Urinary bladder (tissue), 4 donors: Measurements from ENCODE around the gene MRTFB. TPM values are rescaled to one million over a fixed set of nuclear protein-coding genes. Genes with fewer than 3 reads are reported as not detected.

Experiments
- DNase-seq: peaks from one replicate; pipeline ENCODE4 v3.0.0-alpha.2; 2015; ENCODE audit errors: extremely low spot score
- H3K27ac ChIP-seq: one replicate; pipeline ENCODE4 v1.5.1; 2013; ENCODE audit warnings: low read depth, mild to moderate bottlenecking, moderate library complexity
- H3K36me3 ChIP-seq: one replicate; pipeline ENCODE4 v1.6.1; 2013; ENCODE audit warnings: mild to moderate bottlenecking, moderate library complexity; ENCODE audit not compliant: insufficient read depth
- H3K4me1 ChIP-seq: one replicate; pipeline ENCODE4 v1.6.1; 2013; ENCODE audit warnings: mild to moderate bottlenecking, moderate library complexity; ENCODE audit not compliant: insufficient read depth
- H3K4me3 ChIP-seq: one replicate; pipeline ENCODE4 v1.5.1; 2013; ENCODE audit warnings: low read depth, low read length
- WGBS: extraction: QIAGEN DNeasy Blood & Tissue Kit; methylation state at CpG from one replicate; pipeline ENCODE4 v1.1.7; 2013; 5-methylcytosine and 5-hydroxymethylcytosine counted together
- polyA plus RNA-seq: library from polyadenylated mRNA; stranded (reverse); fragments of 200-250 nt; gene quantifications from one replicate; pipeline ENCODE4 v1.2.3, GENCODE V29; 2013
- total RNA-seq: library from RNA; depleted of rRNA; stranded (reverse); fragments of >200 nt; gene quantifications from one replicate; pipeline ENCODE4 v1.2.3, GENCODE V29; 2014
- donor health status: healthy with polysubstance abuse.
- donor health status: healthy.

MRTFB gene
- total and polyA plus RNA-seq, 2 donors: 18.9 to 42.8 TPM

- Histone ChIP-seq H3K4me1 (peaks cover 1% of the 10 kb centered on the region), H3K4me3 (no peak overlapping the region), H3K36me3 (no peaks in the 10 kb centered on the region), H3K27ac (no peak overlapping the region)
- 69% methylated on average over 1 of the region's 1 CpG for WGBS
- no peak for DNase-seq
These were observed 15.4 kb downstream of the MRTFB start for GRCh38 chr16:14086477-14086876.

- no peak for DNase-seq
- Histone ChIP-seq H3K4me1 (peaks cover 1% of the 10 kb centered on the region), H3K4me3 (no peak overlapping the region), H3K27ac (no peak overlapping the region), H3K36me3 (no peaks in the 10 kb centered on the region)
- WGBS: 91% methylated on average over 1 of the region's 1 CpG
These were observed 16.1 kb downstream of the MRTFB start for GRCh38 chr16:14087181-14087580.

- no peak for DNase-seq
- WGBS: 89% methylated on average over 3 of the region's 3 CpGs
- H3K4me3 ChIP-seq: no peak overlapping the region
- peaks cover 1% of the 10 kb centered on the region for H3K4me1 ChIP-seq
- H3K27ac ChIP-seq: no peak overlapping the region
- H3K36me3 ChIP-seq: no peaks in the 10 kb centered on the region
These were observed 16.6 kb downstream of the MRTFB start for GRCh38 chr16:14087590-14088154.

GRCh38 chr16:14088155-14088753 is 17.1 kb downstream of the MRTFB start:
- Histone ChIP-seq H3K27ac (no peak overlapping the region), H3K4me3 (peak overlapping the region; percentile 2), H3K4me1 (peaks cover 1% of the 10 kb centered on the region), H3K36me3 (no peaks in the 10 kb centered on the region)
- DNase-seq: no peak
- WGBS: 54% methylated on average over 6 of the region's 6 CpGs

- Histone ChIP-seq H3K4me1 (peaks cover 1% of the 10 kb centered on the region), H3K36me3 (no peaks in the 10 kb centered on the region), H3K27ac (peak overlapping the region; percentile 38), H3K4me3 (no peak overlapping the region)
- no peak for DNase-seq
- 100% methylated on average over 1 of the region's 1 CpG for WGBS
These were observed 18.2 kb downstream of the MRTFB start for GRCh38 chr16:14089283-14089823.

- Histone ChIP-seq H3K4me3 (no peak overlapping the region), H3K36me3 (no peaks in the 10 kb centered on the region), H3K27ac (no peak overlapping the region), H3K4me1 (no peaks in the 10 kb centered on the region)
- no peak for DNase-seq
These were observed 21.4 kb downstream of the MRTFB start for GRCh38 chr16:14092561-14092960.

GRCh38 chr16:14095883-14096551 is 24.9 kb downstream of the MRTFB start:
- H3K27ac ChIP-seq: no peak overlapping the region
- H3K4me3 ChIP-seq: no peak overlapping the region
- H3K4me1 ChIP-seq: no peaks in the 10 kb centered on the region
- DNase-seq: no peak
- WGBS: 91% methylated on average over 9 of the region's 9 CpGs
- H3K36me3 ChIP-seq: no peaks in the 10 kb centered on the region

- DNase-seq: peak; percentile 71
- H3K4me1 ChIP-seq: no peaks in the 10 kb centered on the region
- H3K36me3 ChIP-seq: no peaks in the 10 kb centered on the region
- H3K4me3 ChIP-seq: no peak overlapping the region
- peak overlapping the region; percentile 10 for H3K27ac ChIP-seq
- 63% methylated on average over 4 of the region's 4 CpGs for WGBS
These were observed 26.3 kb downstream of the MRTFB start for GRCh38 chr16:14097182-14097959.

GRCh38 chr16:14098081-14098480 is 27.0 kb downstream of the MRTFB start:
- no peak overlapping the region for H3K4me3 ChIP-seq
- H3K36me3 ChIP-seq: no peaks in the 10 kb centered on the region
- no peak for DNase-seq
- no peak overlapping the region for H3K27ac ChIP-seq
- no peaks in the 10 kb centered on the region for H3K4me1 ChIP-seq
- 82% methylated on average over 2 of the region's 2 CpGs for whole genome bisulfite sequencing

- Histone ChIP-seq H3K36me3 (no peaks in the 10 kb centered on the region), H3K4me3 (no peak overlapping the region), H3K27ac (no peak overlapping the region), H3K4me1 (peaks cover 2% of the 10 kb centered on the region)
- no peak for DNase-seq
- WGBS: 88% methylated on average over 2 of the region's 2 CpGs
These were observed 29.7 kb downstream of the MRTFB start for GRCh38 chr16:14100825-14101224.

GRCh38 chr16:14101415-14101814 is 30.3 kb downstream of the MRTFB start:
- H3K4me1 ChIP-seq: peaks cover 2% of the 10 kb centered on the region

GRCh38 chr16:14102925-14103720 is 32.0 kb downstream of the MRTFB start:
- Histone ChIP-seq H3K27ac (peak overlapping the region; percentile 56), H3K36me3 (no peaks in the 10 kb centered on the region), H3K4me3 (no peak overlapping the region), H3K4me1 (peaks cover 3% of the 10 kb centered on the region)
- no peak for DNase-seq
- 85% methylated on average over 2 of the region's 2 CpGs for WGBS

More at GRCh38 chr16:14101415-14101814, 30.3 kb downstream of the MRTFB start:
- H3K27ac ChIP-seq: no peak overlapping the region
- no peak for DNase-seq
- no peak overlapping the region for H3K4me3 ChIP-seq
- H3K36me3 ChIP-seq: no peaks in the 10 kb centered on the region

- peaks cover 3% of the 10 kb centered on the region for H3K4me1 ChIP-seq
- no peak for DNase-seq
- H3K4me3 ChIP-seq: no peak overlapping the region
- no peak overlapping the region for H3K27ac ChIP-seq
- no peaks in the 10 kb centered on the region for H3K36me3 ChIP-seq
These were observed 32.9 kb downstream of the MRTFB start for GRCh38 chr16:14104066-14104465.
